NCI-H1092 (cell line): ENCODE results near the gene ZFC3H1.

Experiments
- DNase-seq: peaks from one replicate; lab custom pipeline; 2025; lab: John Stamatoyannopoulos, UW

Gene ZFC3H1

GRCh38 chr12:71639341-71639760 is 24.3 kb downstream of the ZFC3H1 start:
- no peak for DNase-seq

- no peak for DNase-seq
These were observed 25.1 kb downstream of the ZFC3H1 start for GRCh38 chr12:71638499-71638898.

- DNase-seq: peak; percentile 36
These were observed 26.9 kb downstream of the ZFC3H1 start for GRCh38 chr12:71636704-71637115.

- no peak for DNase-seq
These were observed 36.1 kb downstream of the ZFC3H1 start for GRCh38 chr12:71627438-71628002.

GRCh38 chr12:71626768-71627167 is 36.9 kb downstream of the ZFC3H1 start:
- no peak for DNase-seq

- DNase-seq: no peak
These were observed 37.5 kb downstream of the ZFC3H1 start for GRCh38 chr12:71626098-71626497.

- DNase-seq: no peak
These were observed 38.2 kb downstream of the ZFC3H1 start for GRCh38 chr12:71625476-71625875.

GRCh38 chr12:71621938-71622337 is 41.7 kb downstream of the ZFC3H1 start:
- no peak for DNase-seq

- DNase-seq: no peak
These were observed 53.4 kb downstream of the ZFC3H1 start for GRCh38 chr12:71610031-71610795.

GRCh38 chr12:71607494-71608330 is 55.9 kb downstream of the ZFC3H1 start:
- DNase-seq: no peak

GRCh38 chr12:71605039-71605438 is 58.6 kb downstream of the ZFC3H1 start:
- peak; percentile 27 for DNase-seq

GRCh38 chr12:71602761-71603577 is 60.7 kb downstream of the ZFC3H1 start:
- DNase-seq: no peak

- DNase-seq: no peak
These were observed 62.1 kb downstream of the ZFC3H1 start for GRCh38 chr12:71601546-71601945.

GRCh38 chr12:71599210-71599609 is 64.4 kb downstream of the ZFC3H1 start:
- DNase-seq: no peak

GRCh38 chr12:71594214-71594948 is 69.3 kb downstream of the ZFC3H1 start:
- DNase-seq: no peak

- DNase-seq: no peak
These were observed 70.8 kb downstream of the ZFC3H1 start for GRCh38 chr12:71592841-71593240.

GRCh38 chr12:71591601-71592000 is 72.0 kb downstream of the ZFC3H1 start:
- no peak for DNase-seq

- no peak for DNase-seq
These were observed 74.2 kb downstream of the ZFC3H1 start for GRCh38 chr12:71589478-71589881.

GRCh38 chr12:71587012-71587411 is 76.6 kb downstream of the ZFC3H1 start:
- DNase-seq: no peak

GRCh38 chr12:71585218-71585617 is 78.4 kb downstream of the ZFC3H1 start:
- DNase-seq: no peak

- DNase-seq: no peak
These were observed 79.3 kb downstream of the ZFC3H1 start for GRCh38 chr12:71584356-71584755.
